A673 (cell line): ENCODE results near the gene GLIPR1L1.

ENCODE experiments used
- EZH2 ChIP-seq: fragments of 200-600 bp; sonication (generic); IDR thresholded peaks from 2 replicates; pipeline ENCODE4 v1.6.1; 2017; ENCODE audit warnings: borderline replicate concordance, low read depth, mild to moderate bottlenecking, mixed read lengths, antibody characterized with exemption, low read length; ENCODE audit not compliant: poor library complexity, severe bottlenecking
- TF ChIP-seq, protein P1 (sequence below): fragments of 300-800, 200-600 bp; sonication (generic); conservative IDR thresholded peaks from 2 replicates; pipeline ENCODE4 v1.5.1; 2017; ENCODE audit warnings: low read depth, mild to moderate bottlenecking, antibody characterized with exemption, low read length, moderate library complexity, mixed read lengths

DNA sequence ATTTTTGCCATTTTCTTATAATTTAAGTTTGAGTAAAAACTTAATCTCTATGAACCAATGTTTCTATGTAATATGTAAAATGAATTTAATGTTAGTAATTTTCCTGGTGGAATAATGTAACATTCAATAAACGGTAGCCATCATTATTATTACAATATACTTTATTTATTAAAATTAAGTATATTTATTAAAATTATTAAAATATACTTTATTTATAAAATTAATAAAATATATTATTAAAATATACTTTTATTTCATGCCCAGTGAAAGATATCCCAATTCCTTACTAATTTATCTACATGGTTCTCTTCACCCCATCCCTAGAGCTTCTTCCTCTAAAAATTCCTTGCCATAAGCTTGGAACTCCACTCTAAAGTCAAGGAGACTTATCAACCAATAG lies 6.8 kb upstream of the GLIPR1L1 start:
- TF ChIP-seq, protein P1, sequence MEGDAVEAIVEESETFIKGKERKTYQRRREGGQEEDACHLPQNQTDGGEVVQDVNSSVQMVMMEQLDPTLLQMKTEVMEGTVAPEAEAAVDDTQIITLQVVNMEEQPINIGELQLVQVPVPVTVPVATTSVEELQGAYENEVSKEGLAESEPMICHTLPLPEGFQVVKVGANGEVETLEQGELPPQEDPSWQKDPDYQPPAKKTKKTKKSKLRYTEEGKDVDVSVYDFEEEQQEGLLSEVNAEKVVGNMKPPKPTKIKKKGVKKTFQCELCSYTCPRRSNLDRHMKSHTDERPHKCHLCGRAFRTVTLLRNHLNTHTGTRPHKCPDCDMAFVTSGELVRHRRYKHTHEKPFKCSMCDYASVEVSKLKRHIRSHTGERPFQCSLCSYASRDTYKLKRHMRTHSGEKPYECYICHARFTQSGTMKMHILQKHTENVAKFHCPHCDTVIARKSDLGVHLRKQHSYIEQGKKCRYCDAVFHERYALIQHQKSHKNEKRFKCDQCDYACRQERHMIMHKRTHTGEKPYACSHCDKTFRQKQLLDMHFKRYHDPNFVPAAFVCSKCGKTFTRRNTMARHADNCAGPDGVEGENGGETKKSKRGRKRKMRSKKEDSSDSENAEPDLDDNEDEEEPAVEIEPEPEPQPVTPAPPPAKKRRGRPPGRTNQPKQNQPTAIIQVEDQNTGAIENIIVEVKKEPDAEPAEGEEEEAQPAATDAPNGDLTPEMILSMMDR: no peak
- no peak for TF ChIP-seq EZH2
